ENCODE results near the gene XIRP1.

Gene XIRP1

DNA sequence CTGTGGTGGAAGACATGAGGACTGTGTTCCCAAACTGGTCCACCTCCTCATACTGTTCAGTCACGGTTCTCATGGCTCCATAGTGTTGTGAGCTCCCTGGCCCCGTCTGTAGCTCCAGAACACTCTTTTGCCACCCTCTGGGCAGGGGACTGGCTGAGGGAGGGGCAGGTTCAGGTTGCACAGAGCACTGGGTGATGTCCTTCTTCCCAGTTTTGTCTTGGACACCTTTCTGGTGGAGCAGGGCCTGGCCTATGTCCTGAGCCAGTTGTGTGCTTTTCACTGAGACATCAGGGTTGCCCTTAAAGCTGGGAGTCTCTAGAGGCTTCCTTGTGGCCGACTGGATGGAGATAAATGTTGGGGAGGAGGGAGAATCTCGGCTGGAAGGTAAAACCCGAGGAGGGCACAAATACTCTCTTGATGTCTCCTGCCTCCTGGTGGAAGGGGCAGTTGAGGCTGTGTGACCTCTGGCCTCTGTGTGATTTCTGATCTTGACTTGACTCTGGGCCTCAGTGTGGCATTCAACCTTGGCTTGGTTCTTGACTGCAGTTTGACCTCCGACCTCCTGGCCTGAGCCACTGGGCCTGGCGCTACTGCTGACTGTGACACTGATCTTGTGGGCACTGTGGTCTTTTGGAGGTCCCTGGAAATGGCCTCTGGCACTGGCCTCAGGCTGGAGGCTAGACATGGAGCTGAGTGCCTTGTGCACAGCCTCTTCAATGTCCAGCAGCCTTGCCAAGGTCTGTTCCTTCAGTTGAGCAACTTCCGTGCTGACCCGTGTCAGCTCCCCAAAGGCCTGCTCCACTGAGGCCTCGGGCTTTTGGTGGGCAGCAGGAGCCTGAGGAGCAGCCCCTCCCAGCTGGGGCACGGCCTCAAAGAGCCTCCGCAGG, 8.1 kb downstream of the XIRP1 start:
- H3K4me3 ChIP-seq (ENCODE audit: control insufficient read depth, low read depth, low read length): no peak overlapping the region
- no peak for TF ChIP-seq CTCF (IDR thresholded peaks at IDR 0.05; ENCODE audit: control insufficient read depth, insufficient read depth, low read depth, low read length, missing control alignments)

GRCh38 chr3:39183211-39184080, 8.9 kb downstream of the XIRP1 start:
- DNase-seq (ENCODE audit: low read depth): no peak

More for the DNA sequence above, 8.1 kb downstream of the XIRP1 start:
- DNase-seq (ENCODE audit: low read depth): no peak

GRCh38 chr3:39181408-39182335, 10.7 kb downstream of the XIRP1 start:
- TF ChIP-seq CTCF (IDR thresholded peaks at IDR 0.05; ENCODE audit: control insufficient read depth, insufficient read depth, low read depth, low read length, missing control alignments): no peak
- H3K4me3 ChIP-seq (ENCODE audit: control insufficient read depth, low read depth, low read length): no peak overlapping the region
- DNase-seq (ENCODE audit: low read depth): no peak

More at GRCh38 chr3:39183211-39184080, 8.9 kb downstream of the XIRP1 start:
- H3K4me3 ChIP-seq (ENCODE audit: control insufficient read depth, low read depth, low read length): no peak overlapping the region
- TF ChIP-seq CTCF (IDR thresholded peaks at IDR 0.05; ENCODE audit: control insufficient read depth, insufficient read depth, low read depth, low read length, missing control alignments): no peak

- peak; percentile 14 for TF ChIP-seq CTCF (IDR thresholded peaks at IDR 0.05; ENCODE audit: control insufficient read depth, insufficient read depth, low read depth, low read length, missing control alignments)
- peak overlapping the region; percentile 25 for H3K4me3 ChIP-seq (ENCODE audit: control insufficient read depth, low read depth, low read length)
- no peak for DNase-seq (ENCODE audit: low read depth)
Measured at GRCh38 chr3:39180546-39181346, 11.6 kb downstream of the XIRP1 start.

GRCh38 chr3:39180183-39180545, 12.2 kb downstream of the XIRP1 start:
- no peak for DNase-seq (ENCODE audit: low read depth)
- H3K4me3 ChIP-seq (ENCODE audit: control insufficient read depth, low read depth, low read length): peak overlapping the region; percentile 25
- no peak for TF ChIP-seq CTCF (IDR thresholded peaks at IDR 0.05; ENCODE audit: control insufficient read depth, insufficient read depth, low read depth, low read length, missing control alignments)
